SK-N-MC (cell line): ENCODE measurements around the gene ADAMTS17.

Experiments
- DNase-seq: peaks from one replicate; pipeline ENCODE4 v3.0.0-alpha.2; 2011; ENCODE audit warnings: low read depth, low spot score
- H3K27ac ChIP-seq: fragments of 200-600 bp; sonication (generic); 2 replicates; pipeline ENCODE4 v1.5.1; 2016; ENCODE audit warnings: mixed run types
- H3K36me3 ChIP-seq: fragments of 200-600 bp; sonication (generic); 2 replicates; pipeline ENCODE4 v1.6.1; 2017; ENCODE audit warnings: antibody characterized with exemption, low read length, mixed read lengths; ENCODE audit not compliant: insufficient read depth
- H3K4me3 ChIP-seq: fragments of 200-600 bp; sonication (generic); 2 replicates; pipeline ENCODE4 v1.5.1; 2016
- H3K9ac ChIP-seq: fragments of 200-600 bp; sonication (generic); 2 replicates; pipeline ENCODE4 v1.8.0; 2017; ENCODE audit warnings: mixed run types, mixed read lengths; ENCODE audit not compliant: insufficient read length
- H3K9me3 ChIP-seq: fragments of 200-600 bp; sonication (generic); 2 replicates; pipeline ENCODE4 v1.6.1; 2017; ENCODE audit warnings: low read depth, mild to moderate bottlenecking, antibody characterized with exemption, low read length, moderate library complexity, mixed read lengths
- EZH2 ChIP-seq: fragments of 200-600 bp; sonication (generic); IDR thresholded peaks from one replicate; pipeline ENCODE4 v1.6.1; 2017; ENCODE audit warnings: antibody characterized with exemption
- FOXP2 ChIP-seq: optimal IDR thresholded peaks from 2 replicates; pipeline ENCODE3; 2011; ENCODE audit warnings: mild to moderate bottlenecking, moderate library complexity; ENCODE audit not compliant: insufficient read depth; ENCODE audit errors: extremely low read length, control extremely low read depth
- POLR2AphosphoS5 ChIP-seq: IDR thresholded peaks from 2 replicates; pipeline ENCODE4 v1.6.1; 2012; ENCODE audit warnings: mild to moderate bottlenecking, low read depth, low read length, borderline replicate concordance

ADAMTS17 gene

GRCh38 chr15:100108846-100109245 is 232.9 kb downstream of the ADAMTS17 start:
- Histone ChIP-seq H3K27ac (no peak overlapping the region), H3K4me3 (no peak overlapping the region), H3K9me3 (no peaks in the 10 kb centered on the region), H3K9ac (no peak overlapping the region), H3K36me3 (no peaks in the 10 kb centered on the region)
- TF ChIP-seq FOXP2, result no peak
- no peak for TF ChIP-seq POLR2AphosphoS5
- TF ChIP-seq EZH2, result no peak
- no peak for DNase-seq

- no peaks in the 10 kb centered on the region for H3K36me3 ChIP-seq
- TF ChIP-seq POLR2AphosphoS5, result no peak
- TF ChIP-seq FOXP2, result no peak
- no peak for TF ChIP-seq EZH2
- DNase-seq, result no peak
- no peak overlapping the region for H3K4me3 ChIP-seq
- no peak overlapping the region for H3K9ac ChIP-seq
- H3K27ac ChIP-seq, result no peak overlapping the region
- H3K9me3 ChIP-seq, result no peaks in the 10 kb centered on the region
Measured at GRCh38 chr15:100108346-100108745, 233.4 kb downstream of the ADAMTS17 start.

DNA sequence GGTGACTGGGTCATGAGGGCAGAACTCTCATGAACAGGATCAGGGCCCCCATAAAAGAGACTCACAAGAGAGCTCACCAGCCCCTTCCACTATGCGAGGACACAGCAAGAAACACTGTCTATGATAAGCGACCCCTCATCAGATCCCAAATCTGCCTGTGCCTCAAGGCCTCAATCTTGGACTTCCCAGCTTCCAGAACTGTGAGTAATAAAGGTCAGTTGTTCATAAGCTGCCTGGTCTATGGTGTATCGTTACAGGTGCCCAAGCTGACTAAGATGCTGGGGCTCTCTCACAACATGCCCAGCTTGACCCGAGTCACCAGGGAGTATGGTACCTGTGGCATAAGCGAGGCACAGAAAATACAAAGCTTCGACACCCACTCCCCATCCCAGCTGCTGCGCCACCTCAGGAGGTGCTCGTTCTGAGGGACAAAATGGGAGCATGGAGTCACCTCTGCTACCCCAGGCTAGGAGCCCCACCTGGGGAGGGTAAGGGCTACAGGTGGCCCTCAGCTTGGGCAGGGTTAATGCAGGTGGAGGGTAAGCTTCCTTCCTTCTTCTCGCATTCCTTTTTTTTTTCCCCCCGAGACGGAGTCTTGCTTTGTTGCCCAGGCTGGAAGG is 234.1 kb downstream of the ADAMTS17 start:
- no peak for DNase-seq
- Histone ChIP-seq H3K4me3 (no peak overlapping the region), H3K9me3 (no peaks in the 10 kb centered on the region), H3K9ac (no peak overlapping the region), H3K27ac (no peak overlapping the region), H3K36me3 (no peaks in the 10 kb centered on the region)
- TF ChIP-seq POLR2AphosphoS5 (no peak), EZH2 (no peak), FOXP2 (no peak)

DNA sequence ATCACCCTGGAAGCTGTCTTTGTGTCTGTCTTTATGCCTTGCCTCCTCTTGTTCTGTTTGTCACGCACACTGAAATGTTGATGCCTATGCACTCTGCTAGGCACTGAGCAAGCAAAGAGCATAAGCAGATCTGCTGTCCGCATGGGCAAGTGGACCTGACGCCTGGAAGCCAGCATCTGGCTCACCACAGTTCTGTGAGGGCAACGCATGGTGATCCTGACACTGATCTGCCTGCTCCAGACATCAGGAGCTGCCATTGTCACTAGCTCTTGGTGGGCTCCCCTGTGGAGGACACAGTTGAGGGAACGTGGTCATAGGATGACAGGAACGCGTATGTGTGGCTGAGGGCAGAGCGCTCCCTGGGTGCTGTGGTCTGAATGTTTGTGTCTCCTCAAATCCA is 234.6 kb downstream of the ADAMTS17 start:
- TF ChIP-seq FOXP2 (no peak), EZH2 (no peak), POLR2AphosphoS5 (no peak)
- Histone ChIP-seq H3K27ac (no peak overlapping the region), H3K4me3 (no peak overlapping the region), H3K9ac (no peak overlapping the region), H3K9me3 (no peaks in the 10 kb centered on the region), H3K36me3 (no peaks in the 10 kb centered on the region)
- DNase-seq, result no peak

GRCh38 chr15:100106732-100107131 is 235.0 kb downstream of the ADAMTS17 start:
- Histone ChIP-seq H3K9ac (no peak overlapping the region), H3K4me3 (no peak overlapping the region), H3K27ac (no peak overlapping the region), H3K9me3 (no peaks in the 10 kb centered on the region), H3K36me3 (no peaks in the 10 kb centered on the region)
- DNase-seq, result no peak
- TF ChIP-seq FOXP2, result no peak
- TF ChIP-seq POLR2AphosphoS5, result no peak
- TF ChIP-seq EZH2, result no peak

- no peak for TF ChIP-seq FOXP2
- H3K36me3 ChIP-seq, result no peaks in the 10 kb centered on the region
- no peak for DNase-seq
- no peak overlapping the region for H3K9ac ChIP-seq
- H3K27ac ChIP-seq, result no peak overlapping the region
- H3K4me3 ChIP-seq, result no peak overlapping the region
- no peaks in the 10 kb centered on the region for H3K9me3 ChIP-seq
Measured at GRCh38 chr15:100105101-100105500, 236.7 kb downstream of the ADAMTS17 start.

- Histone ChIP-seq H3K9ac (no peak overlapping the region), H3K4me3 (no peak overlapping the region), H3K36me3 (no peaks in the 10 kb centered on the region), H3K27ac (no peak overlapping the region), H3K9me3 (no peaks in the 10 kb centered on the region)
- TF ChIP-seq POLR2AphosphoS5 (no peak), FOXP2 (no peak), EZH2 (no peak)
- no peak for DNase-seq
Measured at GRCh38 chr15:100104245-100104644, 237.5 kb downstream of the ADAMTS17 start.

GRCh38 chr15:100103828-100104227 is 237.9 kb downstream of the ADAMTS17 start:
- no peak overlapping the region for H3K4me3 ChIP-seq
- H3K36me3 ChIP-seq, result no peaks in the 10 kb centered on the region
- TF ChIP-seq EZH2, result no peak
- no peak for TF ChIP-seq FOXP2
- TF ChIP-seq POLR2AphosphoS5, result no peak
- DNase-seq, result no peak
- H3K9me3 ChIP-seq, result no peaks in the 10 kb centered on the region
- no peak overlapping the region for H3K9ac ChIP-seq
- no peak overlapping the region for H3K27ac ChIP-seq

DNA sequence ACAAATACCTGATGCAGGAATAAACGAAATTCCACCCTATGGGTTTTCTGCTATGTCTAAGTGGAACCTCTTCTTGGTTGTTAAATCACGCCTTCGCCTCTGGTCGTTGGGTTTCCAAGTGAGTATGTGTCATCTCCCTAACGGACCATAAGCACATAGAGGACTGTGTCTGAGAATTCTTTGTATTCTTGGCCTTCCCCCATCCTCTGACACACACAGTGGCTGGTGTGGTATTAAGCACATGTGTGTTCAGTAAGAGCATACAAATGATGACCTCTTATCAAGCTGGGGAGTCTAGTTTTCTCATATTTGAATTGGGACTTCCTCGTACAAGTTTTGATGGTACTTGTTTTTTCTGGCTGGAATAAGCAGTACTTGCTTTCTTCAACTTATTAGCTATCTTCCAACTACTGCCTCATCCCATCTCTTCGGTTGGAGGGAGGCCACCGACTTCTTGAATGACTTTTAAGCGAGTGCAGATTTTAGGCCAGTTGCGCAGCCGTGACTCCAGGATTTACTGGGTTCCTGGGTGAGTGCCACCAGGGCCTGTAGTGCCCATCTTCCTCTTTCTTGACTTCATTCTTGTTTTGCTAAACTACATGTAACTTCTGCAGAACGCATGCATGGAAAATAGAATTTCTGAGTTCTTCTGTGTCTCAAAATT is 240.2 kb downstream of the ADAMTS17 start:
- no peak overlapping the region for H3K9ac ChIP-seq
- DNase-seq, result no peak
- H3K4me3 ChIP-seq, result no peak overlapping the region
- no peak for TF ChIP-seq POLR2AphosphoS5
- no peak for TF ChIP-seq EZH2
- TF ChIP-seq FOXP2, result no peak
- H3K27ac ChIP-seq, result no peak overlapping the region
- no peaks in the 10 kb centered on the region for H3K9me3 ChIP-seq
- H3K36me3 ChIP-seq, result no peaks in the 10 kb centered on the region
